Measurements from ENCODE around the gene VWA8. TPM values are rescaled to one million over a fixed set of nuclear protein-coding genes. Genes with fewer than 3 reads are reported as not detected.

The VWA8 gene
- polyA plus RNA-seq, 3 donors, result 2.0 to 4.4 (median 3.4) TPM

GRCh38 chr13:41756198-41756880 is 204.6 kb downstream of the VWA8 start:
- Histone ChIP-seq H3K9me3 (replicated peaks in 1 of 2; ENCODE audit: control insufficient read depth in 1 of 2, insufficient read depth in 1 of 2, low read length in 2 of 2) (no peaks in the 10 kb centered on the region), H3K79me2 (ENCODE audit: insufficient read depth, low read length) (no peaks in the 10 kb centered on the region), H3K4me3 (replicated peaks in 1 of 3; ENCODE audit: low read depth in 2 of 3, low read length in 3 of 3) (no peak overlapping the region), H3K27ac (ENCODE audit: low read depth in 1 of 2, low read length in 2 of 2) (no peak overlapping the region), H3K36me3 (replicated peaks in 1 of 2; ENCODE audit: control insufficient read depth in 1 of 2, insufficient read depth in 2 of 2, low read length in 2 of 2) (no peaks in the 10 kb centered on the region), H2AFZ (ENCODE audit: insufficient read depth, low read depth, low read length, poor library complexity, severe bottlenecking) (no peak overlapping the region), H3K9ac (ENCODE audit: insufficient read depth, low read length, poor library complexity, severe bottlenecking) (no peak overlapping the region), H3K4me2 (replicated peaks; ENCODE audit: extremely low read depth, low read length, poor library complexity, severe bottlenecking) (no peak overlapping the region), H3K27me3 (ENCODE audit: control insufficient read depth in 2 of 2, insufficient read depth in 2 of 2, low read length in 2 of 2) (no peaks in the 10 kb centered on the region), H3K4me1 (ENCODE audit: control insufficient read depth in 1 of 2, insufficient read depth in 2 of 2, low read length in 2 of 2) (no peaks in the 10 kb centered on the region), H4K20me1 (ENCODE audit: insufficient read depth, low read length) (no peaks in the 10 kb centered on the region)
- Mint-ChIP-seq H3K4me1 (no peaks in the 10 kb centered on the region), H3K36me3 (peaks cover 25 to 30% of the 10 kb centered on the region in 2 donors), H3K27ac (no peak overlapping the region), H3K27me3 (ENCODE audit: low read depth in 3 of 3) (peaks cover 0 to 1% (median 0%) of the 10 kb centered on the region in 3 donors), H3K4me3 (no peak overlapping the region), H3K9me3 (peaks cover 0 to 4% (median 1%) of the 10 kb centered on the region in 7 donors)
- DNase-seq, result peak in 1 of 3 donors; percentile 7
- WGBS (ENCODE audit: insufficient coverage), result no CpG with 5 or more reads among the region's 1 CpG
- intact Hi-C loops (cut with micrococcal nuclease), result no loop called here
- TF ChIP-seq CTCF (IDR thresholded peaks at IDR 0.05), result no peak

GRCh38 chr13:41751734-41752445 is 209.0 kb downstream of the VWA8 start:
- Histone ChIP-seq H3K4me3 (replicated peaks in 1 of 3; ENCODE audit: low read depth in 2 of 3, low read length in 3 of 3) (no peak overlapping the region), H2AFZ (ENCODE audit: insufficient read depth, low read depth, low read length, poor library complexity, severe bottlenecking) (no peak overlapping the region), H3K79me2 (ENCODE audit: insufficient read depth, low read length) (no peaks in the 10 kb centered on the region), H4K20me1 (ENCODE audit: insufficient read depth, low read length) (no peaks in the 10 kb centered on the region), H3K9me3 (replicated peaks in 1 of 2; ENCODE audit: control insufficient read depth in 1 of 2, insufficient read depth in 1 of 2, low read length in 2 of 2) (no peaks in the 10 kb centered on the region), H3K27ac (ENCODE audit: low read depth in 1 of 2, low read length in 2 of 2) (no peak overlapping the region), H3K9ac (ENCODE audit: insufficient read depth, low read length, poor library complexity, severe bottlenecking) (no peak overlapping the region), H3K27me3 (ENCODE audit: control insufficient read depth in 2 of 2, insufficient read depth in 2 of 2, low read length in 2 of 2) (no peaks in the 10 kb centered on the region), H3K36me3 (replicated peaks in 1 of 2; ENCODE audit: control insufficient read depth in 1 of 2, insufficient read depth in 2 of 2, low read length in 2 of 2) (no peaks in the 10 kb centered on the region), H3K4me1 (ENCODE audit: control insufficient read depth in 1 of 2, insufficient read depth in 2 of 2, low read length in 2 of 2) (no peaks in the 10 kb centered on the region), H3K4me2 (replicated peaks; ENCODE audit: extremely low read depth, low read length, poor library complexity, severe bottlenecking) (no peak overlapping the region)
- H3K4me3 Mint-ChIP-seq, result no peak overlapping the region
- no peak for TF ChIP-seq CTCF (IDR thresholded peaks at IDR 0.05)
- intact Hi-C loops (cut with micrococcal nuclease), result no loop called here
- H3K36me3 Mint-ChIP-seq, result peaks cover 25 to 32% of the 10 kb centered on the region in 2 donors
- no peaks in the 10 kb centered on the region for H3K4me1 Mint-ChIP-seq
- no peak for DNase-seq
- WGBS (ENCODE audit: insufficient coverage), result 88% methylated on average over 2 of the region's 3 CpGs
- no peak overlapping the region for H3K27ac Mint-ChIP-seq
- peaks cover 0 to 1% (median 0%) of the 10 kb centered on the region in 3 donors for H3K27me3 Mint-ChIP-seq (ENCODE audit: low read depth in 3 of 3)
- H3K9me3 Mint-ChIP-seq, result peaks cover 3 to 26% (median 9%) of the 10 kb centered on the region in 7 donors
